ENCODE data around the gene A2M.

GRCh38 chr12:9098115-9098452 is 17.6 kb downstream of the A2M start:
- no peak for TF ChIP-seq EZH2 (IDR thresholded peaks at IDR 0.05)
- TF ChIP-seq FOXP2 (optimal IDR thresholded peaks at IDR 0.05; ENCODE audit: control extremely low read depth, extremely low read length, insufficient read depth), result no peak
- TF ChIP-seq POLR2AphosphoS5 (IDR thresholded peaks at IDR 0.05; ENCODE audit: borderline replicate concordance, low read depth, low read length), result no peak

Data from SK-N-MC (cell line).